Stomach smooth muscle (tissue), 2 donors: Measurements from ENCODE around the gene FKBP14.

Experiments
- H3K27ac ChIP-seq: one replicate; pipeline ENCODE4 v1.7.0; 2013; ENCODE audit warnings: mild to moderate bottlenecking, low read length, inconsistent platforms
- H3K27me3 ChIP-seq, 2 donors: one replicate each; pipeline ENCODE4 v1.7.0; 2013; ENCODE audit warnings: low read length in 2 of 2; ENCODE audit not compliant: insufficient read depth in 2 of 2, control insufficient read depth in 1 of 2
- H3K36me3 ChIP-seq, 2 donors: one replicate each; pipeline ENCODE4 v1.7.0; 2013; ENCODE audit warnings: low read length in 2 of 2; ENCODE audit not compliant: control insufficient read depth in 2 of 2, insufficient read depth in 2 of 2
- H3K4me1 ChIP-seq: one replicate; pipeline ENCODE4 v1.7.0; 2013; ENCODE audit warnings: low read length; ENCODE audit not compliant: control insufficient read depth, insufficient read depth
- H3K4me3 ChIP-seq, 2 donors: one replicate each; pipeline ENCODE4 v1.7.0; 2013; ENCODE audit warnings: low read length in 2 of 2
- H3K9ac ChIP-seq, 2 donors: one replicate each; pipeline ENCODE4 v1.7.0; 2013; ENCODE audit warnings: low read length in 2 of 2, mild to moderate bottlenecking in 1 of 2
- H3K9me3 ChIP-seq, 2 donors: one replicate each; pipeline ENCODE4 v1.7.0; 2013; ENCODE audit warnings: low read length in 2 of 2; ENCODE audit not compliant: control insufficient read depth in 2 of 2
- donor health status: healthy.
- donor health status: Pancreatic carcinoma.

Gene FKBP14

DNA sequence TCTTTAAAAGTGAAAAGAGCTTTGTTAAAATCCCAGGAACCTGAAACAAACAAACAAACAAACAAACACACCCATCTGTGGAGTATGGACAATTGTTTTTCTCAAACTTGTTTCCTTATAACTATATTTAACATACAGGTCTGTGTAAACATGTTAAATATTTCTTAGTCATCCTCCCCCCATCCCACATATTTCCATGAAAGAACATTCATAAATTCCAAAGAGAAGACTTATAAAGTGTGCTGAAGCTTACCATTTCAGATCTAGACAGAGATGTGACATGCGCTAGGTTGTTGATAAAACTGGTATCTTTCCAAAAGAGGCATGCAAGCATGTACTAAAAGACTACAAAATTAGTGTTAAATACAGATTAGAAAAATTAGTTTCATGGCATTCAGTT is 6.5 kb downstream of the FKBP14 start:
- Histone ChIP-seq H3K36me3 (peaks cover 0 to 4% of the 10 kb centered on the region in 2 donors), H3K27ac (no peak overlapping the region), H3K4me1 (peaks cover 1% of the 10 kb centered on the region), H3K9me3 (no peaks in the 10 kb centered on the region), H3K9ac (no peak overlapping the region), H3K27me3 (no peaks in the 10 kb centered on the region), H3K4me3 (no peak overlapping the region)

DNA sequence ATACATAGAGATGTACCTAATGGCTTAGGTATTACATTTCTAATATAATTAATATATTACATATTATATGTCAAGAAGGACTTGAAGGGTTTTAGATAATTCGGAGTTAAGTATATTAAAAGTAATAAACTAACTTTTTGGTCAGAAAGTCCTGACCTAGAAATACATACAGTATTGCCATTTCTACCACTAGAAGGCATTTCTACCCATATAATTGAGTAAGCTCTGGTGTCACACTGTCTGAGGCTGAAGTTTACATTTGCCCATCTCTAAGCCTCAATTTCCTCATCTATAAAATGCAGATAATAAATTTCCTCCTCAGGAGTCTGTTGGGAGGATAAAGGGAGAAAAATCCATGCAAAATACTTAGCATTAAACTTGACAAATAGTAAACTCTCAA is 7.1 kb downstream of the FKBP14 start:
- no peak overlapping the region for H3K27ac ChIP-seq

DNA sequence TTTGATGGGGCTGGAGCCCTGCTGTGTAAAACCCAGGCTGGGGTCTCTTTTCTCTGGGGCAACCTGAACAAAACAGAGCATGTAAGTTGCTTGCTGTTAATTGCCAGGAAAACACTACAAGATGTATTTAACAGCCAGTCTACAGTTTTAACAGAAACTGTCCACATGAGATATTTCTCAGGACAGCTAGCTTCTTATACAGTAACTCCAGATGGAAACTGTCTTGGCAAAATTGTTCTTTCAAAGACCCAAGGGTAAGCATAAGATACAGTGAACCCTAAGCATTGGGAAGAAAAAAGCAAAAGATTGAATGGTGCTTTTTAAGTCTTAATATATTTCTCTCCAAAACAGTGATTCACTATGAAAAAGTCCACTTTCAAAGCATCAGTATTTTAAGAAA is 8.1 kb downstream of the FKBP14 start:
- Histone ChIP-seq H3K27me3 (no peaks in the 10 kb centered on the region), H3K9ac (no peak overlapping the region), H3K36me3 (peaks cover 0 to 4% of the 10 kb centered on the region in 2 donors), H3K27ac (no peak overlapping the region), H3K4me3 (no peak overlapping the region), H3K4me1 (no peaks in the 10 kb centered on the region), H3K9me3 (no peaks in the 10 kb centered on the region)

More for the DNA sequence above, 7.1 kb downstream of the FKBP14 start:
- no peak overlapping the region for H3K4me3 ChIP-seq
- no peaks in the 10 kb centered on the region for H3K27me3 ChIP-seq
- H3K36me3 ChIP-seq: peaks cover 0 to 4% of the 10 kb centered on the region in 2 donors
- H3K9me3 ChIP-seq: no peaks in the 10 kb centered on the region
- no peak overlapping the region for H3K9ac ChIP-seq
- no peaks in the 10 kb centered on the region for H3K4me1 ChIP-seq

DNA sequence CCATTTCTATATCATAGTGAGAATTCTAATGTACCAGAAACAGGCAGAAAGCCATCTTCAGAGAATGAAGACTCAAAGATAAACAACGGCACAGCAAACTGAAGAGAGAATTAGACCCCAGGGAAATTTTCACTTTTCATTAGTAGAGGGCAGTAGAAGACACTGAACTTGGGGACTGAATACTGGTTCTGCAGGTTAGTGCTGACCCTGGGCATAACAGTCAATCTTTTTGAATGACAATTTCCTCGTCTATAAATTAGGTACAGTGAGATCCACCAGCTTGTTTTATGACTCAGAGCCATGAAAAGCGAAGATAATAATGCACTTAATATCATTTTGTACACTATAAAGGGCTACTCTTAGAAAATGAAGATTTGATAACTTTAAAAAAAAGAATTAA is 13.7 kb downstream of the FKBP14 start:
- no peak overlapping the region for H3K27ac ChIP-seq

DNA sequence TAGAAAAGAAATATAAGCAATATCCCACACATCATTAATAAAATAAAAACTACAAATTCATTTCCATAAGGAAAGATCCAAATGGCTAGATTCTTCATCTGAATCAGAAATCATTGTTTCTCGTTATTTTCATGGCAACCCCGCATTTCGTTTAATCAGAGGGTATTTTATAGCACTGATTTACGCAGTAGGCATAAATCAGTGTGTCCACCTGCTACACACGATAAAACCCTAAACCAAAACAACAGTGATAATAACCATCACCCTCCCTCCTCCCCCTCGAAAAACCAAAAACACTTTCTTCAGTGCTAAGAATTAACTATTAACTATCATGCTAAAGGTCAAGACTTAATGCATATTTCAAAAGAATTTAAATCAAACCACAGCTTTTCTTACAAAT is 16.5 kb downstream of the FKBP14 start:
- Histone ChIP-seq H3K4me3 (no peak overlapping the region), H3K27ac (no peak overlapping the region), H3K4me1 (no peaks in the 10 kb centered on the region), H3K36me3 (no peaks in the 10 kb centered on the region), H3K9ac (no peak overlapping the region), H3K9me3 (no peaks in the 10 kb centered on the region), H3K27me3 (no peaks in the 10 kb centered on the region)

More for the DNA sequence above, 13.7 kb downstream of the FKBP14 start:
- Histone ChIP-seq H3K4me1 (no peaks in the 10 kb centered on the region), H3K4me3 (no peak overlapping the region), H3K9ac (no peak overlapping the region), H3K36me3 (no peaks in the 10 kb centered on the region), H3K9me3 (no peaks in the 10 kb centered on the region), H3K27me3 (no peaks in the 10 kb centered on the region)

DNA sequence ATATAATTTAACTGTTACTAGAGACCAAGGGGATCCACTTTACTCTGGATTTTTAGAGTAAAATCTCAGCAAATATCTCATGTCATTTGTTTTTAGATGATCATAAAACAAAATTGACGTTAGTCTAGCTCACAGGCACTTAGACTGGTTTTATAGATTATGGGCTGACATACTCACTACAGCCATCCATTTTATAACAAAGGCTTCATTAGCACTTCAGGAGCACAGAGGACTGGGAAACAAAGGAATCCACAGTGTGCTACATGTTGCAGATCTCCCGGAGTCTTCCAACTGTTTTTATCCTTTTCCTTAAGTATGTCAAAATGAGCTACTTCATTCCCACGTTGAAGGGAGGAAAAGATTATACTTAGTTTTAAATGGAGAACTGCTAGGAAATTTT is 21.0 kb downstream of the FKBP14 start:
- H3K27me3 ChIP-seq: no peaks in the 10 kb centered on the region
- no peak overlapping the region for H3K9ac ChIP-seq
- no peaks in the 10 kb centered on the region for H3K4me1 ChIP-seq
- no peak overlapping the region for H3K4me3 ChIP-seq
- no peak overlapping the region for H3K27ac ChIP-seq
- H3K9me3 ChIP-seq: no peaks in the 10 kb centered on the region
- H3K36me3 ChIP-seq: no peaks in the 10 kb centered on the region

DNA sequence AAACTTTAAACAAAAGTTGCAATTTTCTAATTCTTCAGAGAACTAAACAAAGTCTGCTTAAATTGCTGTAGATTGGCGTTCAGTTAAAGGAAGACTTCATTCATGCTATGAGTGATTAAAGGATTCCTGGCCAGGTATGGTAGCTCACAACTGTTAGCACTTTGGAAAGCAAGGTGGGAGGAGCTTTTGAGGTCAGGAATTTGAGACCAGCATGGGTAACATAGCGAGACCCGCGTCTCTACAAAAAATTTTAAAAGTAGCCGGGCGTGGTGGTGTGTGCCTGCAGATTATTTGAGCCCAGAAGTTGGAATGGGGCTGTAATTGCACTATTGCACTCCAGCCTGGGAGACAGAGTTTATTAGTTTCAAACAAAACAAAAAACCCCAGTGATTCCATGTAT is 23.4 kb downstream of the FKBP14 start:
- Histone ChIP-seq H3K9me3 (no peaks in the 10 kb centered on the region), H3K36me3 (no peaks in the 10 kb centered on the region), H3K4me3 (no peak overlapping the region), H3K9ac (no peak overlapping the region), H3K27ac (no peak overlapping the region), H3K27me3 (no peaks in the 10 kb centered on the region), H3K4me1 (no peaks in the 10 kb centered on the region)

DNA sequence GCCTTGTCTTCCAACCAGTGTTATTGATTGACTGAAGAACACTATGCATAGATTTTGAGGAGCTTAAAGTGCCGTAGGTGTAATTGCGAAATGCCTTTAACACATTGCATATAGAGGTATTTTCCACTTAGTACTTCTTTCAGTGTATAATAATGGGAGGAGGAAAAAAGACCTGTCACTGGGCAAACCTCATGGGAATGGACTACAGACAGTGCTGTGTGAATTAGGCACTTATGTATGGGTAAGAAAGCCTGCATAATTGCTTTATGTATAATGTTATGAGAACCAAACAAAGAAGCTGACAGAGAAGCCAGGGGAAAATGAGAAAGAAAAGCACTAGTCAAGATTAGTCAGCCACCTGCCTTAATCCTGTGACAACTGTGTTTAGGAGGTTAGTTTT is 24.5 kb downstream of the FKBP14 start:
- no peaks in the 10 kb centered on the region for H3K9me3 ChIP-seq

DNA sequence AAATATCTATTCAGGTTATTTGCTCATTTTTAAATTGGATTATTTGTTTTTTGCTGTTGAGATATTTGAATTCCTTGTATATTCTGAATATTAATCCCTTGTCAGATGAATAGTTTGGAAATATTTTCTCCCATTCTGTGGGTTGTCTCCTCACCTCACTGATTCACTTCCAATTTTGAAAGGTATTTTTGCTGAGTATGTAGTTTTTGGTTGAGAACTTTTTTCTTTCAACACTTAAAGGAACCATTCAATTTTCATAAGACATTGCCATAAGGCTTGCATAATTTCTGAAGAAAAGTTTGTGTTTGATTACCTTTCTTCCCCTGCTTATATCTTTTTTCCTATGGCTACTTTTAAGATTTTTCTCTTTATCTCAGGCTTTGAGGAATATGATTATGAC is 28.0 kb downstream of the FKBP14 start:
- Histone ChIP-seq H3K4me1 (no peaks in the 10 kb centered on the region), H3K4me3 (no peak overlapping the region), H3K9ac (no peak overlapping the region), H3K36me3 (no peaks in the 10 kb centered on the region), H3K9me3 (peaks cover 0 to under 1% of the 10 kb centered on the region in 2 donors), H3K27me3 (no peaks in the 10 kb centered on the region), H3K27ac (no peak overlapping the region)

More for the DNA sequence above, 24.5 kb downstream of the FKBP14 start:
- H3K4me1 ChIP-seq: no peaks in the 10 kb centered on the region
- H3K36me3 ChIP-seq: no peaks in the 10 kb centered on the region
- H3K27ac ChIP-seq: no peak overlapping the region
- no peaks in the 10 kb centered on the region for H3K27me3 ChIP-seq
- H3K9ac ChIP-seq: no peak overlapping the region
- no peak overlapping the region for H3K4me3 ChIP-seq

DNA sequence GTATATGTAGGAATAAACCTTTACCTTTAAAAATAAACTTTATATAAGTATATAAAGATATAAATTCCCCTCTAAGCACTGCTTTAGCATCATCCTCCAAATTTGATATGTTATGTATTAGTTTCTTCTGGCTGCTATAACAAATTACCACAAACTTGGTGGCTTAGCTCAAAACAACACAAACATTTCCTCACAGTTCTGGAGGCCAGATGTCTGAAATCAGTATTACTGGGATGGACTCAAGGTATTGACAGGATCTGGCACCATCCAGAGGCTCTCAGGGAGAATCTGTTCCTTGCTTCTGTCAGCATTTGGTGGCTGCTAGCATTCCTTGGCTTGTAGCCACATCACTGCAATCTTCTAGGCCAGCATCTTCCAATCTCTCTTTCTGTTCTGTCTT is 30.2 kb downstream of the FKBP14 start:
- no peaks in the 10 kb centered on the region for H3K27me3 ChIP-seq
- H3K36me3 ChIP-seq: no peaks in the 10 kb centered on the region
- H3K4me1 ChIP-seq: no peaks in the 10 kb centered on the region
- H3K4me3 ChIP-seq: no peak overlapping the region
- H3K9ac ChIP-seq: no peak overlapping the region
- no peak overlapping the region for H3K27ac ChIP-seq
- peaks cover 0 to 3% of the 10 kb centered on the region in 2 donors for H3K9me3 ChIP-seq

DNA sequence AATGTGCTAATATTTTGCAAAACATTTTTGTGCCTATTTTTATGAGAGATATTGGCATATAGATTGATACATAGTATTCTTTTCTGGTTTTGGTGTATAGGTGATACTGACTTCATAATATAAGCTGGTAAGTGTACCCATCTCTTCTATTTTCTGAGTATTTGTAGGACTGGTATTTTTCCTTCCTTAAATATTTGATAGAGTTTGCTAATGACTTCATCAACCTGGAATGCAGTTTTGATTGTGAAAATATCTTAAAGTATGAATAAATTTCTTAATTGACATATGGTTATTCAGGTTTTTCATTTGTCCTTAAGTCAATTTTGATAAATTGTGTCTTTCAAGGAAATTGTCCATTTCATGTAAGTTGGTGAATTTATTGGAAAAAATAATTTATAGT is 30.9 kb downstream of the FKBP14 start:
- no peak overlapping the region for H3K9ac ChIP-seq
- H3K9me3 ChIP-seq: peaks cover 0 to 3% of the 10 kb centered on the region in 2 donors
- no peaks in the 10 kb centered on the region for H3K27me3 ChIP-seq
- no peaks in the 10 kb centered on the region for H3K4me1 ChIP-seq
- no peaks in the 10 kb centered on the region for H3K36me3 ChIP-seq
- H3K27ac ChIP-seq: no peak overlapping the region
- no peak overlapping the region for H3K4me3 ChIP-seq
